ENCODE measurements around the gene IFITM10. TPM values are rescaled to one million over a fixed set of nuclear protein-coding genes. Genes with fewer than 3 reads are reported as not detected.
"Not testable (repeated sequence)": the region's sequence is repeated elsewhere in the genome, so short reads cannot be mapped to it uniquely, and the experiment has no call there.

The IFITM10 gene
- total RNA-seq, 1 donor from 2014 or later = 0.31 TPM

- no peak for DNase-seq
Measured at GRCh38 chr11:1690167-1691025, 60.0 kb downstream of the IFITM10 start.

- not testable (repeated sequence) for DNase-seq
Measured at GRCh38 chr11:1689250-1690166, 60.9 kb downstream of the IFITM10 start.

DNA sequence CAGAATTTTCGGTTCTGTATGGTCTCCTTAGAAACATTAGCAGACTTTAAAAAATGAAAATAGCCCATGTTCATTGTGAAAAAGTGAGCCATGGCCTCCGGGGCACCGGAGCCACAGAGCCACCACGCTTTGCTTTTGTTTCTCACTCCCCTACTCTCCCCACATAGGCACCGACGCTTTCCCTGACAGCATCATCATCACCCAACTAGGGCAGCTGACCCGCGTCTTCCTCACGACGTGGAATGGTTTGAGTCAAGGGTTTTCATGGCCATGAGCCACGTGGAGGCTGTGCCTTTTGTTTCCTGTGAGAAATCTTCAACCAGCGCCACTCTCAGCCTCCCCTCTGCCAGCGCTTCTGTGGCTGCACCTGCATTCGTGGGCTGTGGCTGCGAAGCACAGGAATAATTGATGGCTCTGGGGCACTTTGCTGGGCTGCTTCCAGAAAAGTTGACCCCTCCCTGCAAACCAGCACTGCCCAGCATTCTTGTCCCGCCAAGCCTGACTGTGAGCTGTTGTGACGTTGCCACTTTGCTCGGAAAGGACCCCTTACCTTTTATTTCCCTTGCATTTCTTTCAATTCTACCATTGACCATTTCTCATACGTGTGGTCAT is 62.0 kb downstream of the IFITM10 start:
- DNase-seq = not testable (repeated sequence)

DNA sequence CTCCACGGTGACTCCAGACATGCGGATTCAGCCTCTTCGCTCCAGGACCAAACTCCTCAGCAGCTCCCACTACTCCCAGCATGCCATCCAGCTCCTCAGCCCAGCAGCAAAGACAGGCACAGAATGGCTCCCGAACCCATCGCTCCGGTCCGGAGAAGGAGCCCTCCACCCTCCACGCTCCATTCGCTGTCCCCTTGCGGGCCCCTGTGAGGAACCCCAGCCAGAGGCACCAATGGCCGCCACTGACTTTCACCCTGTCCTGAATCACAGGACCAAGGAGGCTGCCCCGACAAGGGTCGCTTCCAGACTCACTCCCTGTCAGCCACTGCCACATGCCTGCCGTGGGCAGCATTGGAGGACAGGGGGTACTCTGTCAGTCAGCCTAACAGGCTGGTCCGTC is 64.2 kb downstream of the IFITM10 start:
- DNase-seq = not testable (repeated sequence)

DNA sequence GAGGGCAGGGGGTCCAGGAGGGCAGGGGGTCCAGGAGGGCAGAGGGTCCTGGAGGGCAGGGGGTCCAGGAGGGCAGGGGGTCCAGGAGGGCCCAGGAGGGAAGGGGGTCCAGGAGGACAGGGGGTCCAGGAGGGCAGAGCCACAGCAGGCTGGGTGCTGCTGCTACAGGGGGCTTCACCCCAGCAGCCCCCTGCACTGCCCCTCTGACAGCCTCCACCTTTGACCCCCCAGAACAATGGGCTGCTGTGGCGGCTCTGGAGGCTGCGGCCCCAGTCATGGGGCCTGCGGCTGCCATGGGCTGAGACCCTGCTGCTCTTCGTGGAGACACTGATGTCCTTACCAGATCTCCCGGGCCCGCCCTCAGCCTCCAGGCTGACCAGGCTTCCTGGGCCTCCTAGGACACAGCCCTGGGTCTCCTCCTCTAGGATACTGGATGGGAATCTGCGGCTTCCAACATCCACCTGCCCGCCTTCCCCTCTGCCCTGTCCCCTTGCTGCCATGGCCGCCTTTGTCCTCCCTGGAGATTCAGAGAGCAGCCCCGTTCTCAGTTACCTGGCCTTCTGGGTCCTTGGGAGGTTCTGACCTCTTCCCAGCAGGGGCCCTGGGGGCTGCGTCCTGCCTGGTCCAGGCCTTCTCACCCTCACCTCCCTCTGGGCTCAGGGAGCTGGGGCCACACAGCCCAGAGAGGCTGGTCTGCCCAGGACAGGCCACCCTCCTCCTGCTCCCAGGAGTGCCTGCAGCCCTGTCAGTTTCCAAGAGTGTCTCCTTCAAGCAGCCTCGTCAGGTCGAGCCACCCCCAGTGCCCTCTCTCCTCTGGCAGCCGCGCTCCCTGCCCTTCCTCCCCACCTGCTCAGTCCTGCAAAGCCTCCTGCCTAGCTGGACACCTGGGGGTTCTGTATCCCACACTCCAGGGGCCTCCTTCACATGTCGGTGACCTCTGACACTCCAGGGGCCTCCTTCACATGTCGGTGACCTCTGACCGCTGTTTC is 65.2 kb downstream of the IFITM10 start:
- DNase-seq = not testable (repeated sequence)

DNA sequence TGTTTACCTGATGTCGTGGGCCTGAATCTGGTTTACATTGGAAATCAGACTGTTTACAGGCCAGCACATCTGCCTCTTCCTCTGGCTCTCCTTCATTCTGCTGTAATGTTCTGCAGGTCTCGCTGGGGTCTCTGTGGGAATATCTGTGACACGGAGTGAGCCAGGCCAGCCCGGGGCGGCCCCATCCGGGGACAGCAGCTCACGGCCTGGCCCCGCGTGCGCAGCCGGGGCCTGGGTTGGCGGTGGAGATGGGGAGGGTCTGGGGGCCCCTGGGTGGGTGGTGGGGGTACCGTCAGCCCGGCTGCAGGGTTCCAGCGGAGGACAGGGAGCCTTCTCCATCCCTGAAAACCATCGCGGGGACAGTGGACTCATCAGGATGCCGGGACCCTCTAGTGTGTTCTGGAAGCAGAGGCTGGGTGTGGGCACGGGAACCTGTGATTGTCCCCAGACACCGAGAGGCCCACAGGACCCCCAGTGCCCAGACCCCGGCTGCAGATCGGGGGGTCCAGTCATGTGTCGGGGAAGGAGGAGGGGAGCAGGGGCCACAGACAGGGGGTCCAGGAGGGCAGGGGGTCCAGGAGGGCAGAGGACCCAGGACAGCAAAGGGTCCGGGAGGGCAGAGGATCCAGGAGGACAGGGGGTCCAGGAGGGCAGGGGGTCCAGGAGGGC is 66.4 kb downstream of the IFITM10 start:
- DNase-seq = not testable (repeated sequence)

DNA sequence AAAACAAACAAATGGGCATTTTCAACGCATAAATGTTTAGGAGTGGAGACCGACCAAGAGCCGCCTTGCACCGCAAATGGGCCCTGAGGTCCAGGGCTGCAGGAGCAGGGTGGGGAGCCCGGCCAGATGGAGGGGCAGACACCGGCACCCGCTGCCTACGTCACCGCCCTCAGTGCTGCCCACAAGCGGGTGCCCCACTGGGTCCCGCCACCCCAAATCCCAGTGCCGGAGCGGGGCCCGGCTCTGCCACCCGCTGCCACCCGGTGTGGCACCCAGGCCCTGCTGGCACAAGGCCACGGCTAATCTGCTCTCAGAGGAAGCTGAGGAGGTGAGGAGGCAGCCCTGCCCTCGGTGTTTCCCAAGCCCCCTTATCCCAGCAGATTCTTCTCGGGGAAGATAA is 67.2 kb downstream of the IFITM10 start:
- DNase-seq = not testable (repeated sequence)

Other genes with a start within 250 kb of the IFITM10 start
- gene DUSP8, start 178.3 kb downstream of the IFITM10 start, total RNA-seq = 5.6 TPM
- gene KRTAP5-1, start 165.3 kb downstream of the IFITM10 start, total RNA-seq = not detected
- gene KRTAP5-2, start 152.3 kb downstream of the IFITM10 start, total RNA-seq = not detected
- gene KRTAP5-3, start 142.1 kb downstream of the IFITM10 start, total RNA-seq = not detected
- not detected for gene KRTAP5-4, start 128.5 kb downstream of the IFITM10 start, total RNA-seq
- gene KRTAP5-5, start 120.8 kb downstream of the IFITM10 start, total RNA-seq = not detected
- not detected for gene KRTAP5-6, start 53.4 kb downstream of the IFITM10 start, total RNA-seq
- gene CTSD, start 13.3 kb upstream of the IFITM10 start, total RNA-seq = 35.9 TPM
- not detected for gene SYT8, start 84.4 kb upstream of the IFITM10 start, total RNA-seq
- gene TNNI2, start 88.4 kb upstream of the IFITM10 start, total RNA-seq = 0.62 TPM
- gene LSP1, start 102.5 kb upstream of the IFITM10 start, total RNA-seq = 0.47 TPM
- not detected for gene PRR33, start 141.3 kb upstream of the IFITM10 start, total RNA-seq
- 2.0 TPM for gene TNNT3, start 169.1 kb upstream of the IFITM10 start, total RNA-seq
- gene MRPL23, start 196.7 kb upstream of the IFITM10 start, total RNA-seq = 20.1 TPM
- 10.8 TPM for gene H19, start 247.2 kb upstream of the IFITM10 start, total RNA-seq